OCI-LY1 (cell line): ENCODE results near the gene SLC2A4RG.

ENCODE experiments used
- H2AFZ ChIP-seq: fragments of 200-600 bp; sonication (generic), shearing (Covaris generic); 2 replicates; pipeline ENCODE4 v1.6.0; 2014; ENCODE audit warnings: antibody characterized with exemption, mild to moderate bottlenecking, low read length
- H3F3A ChIP-seq: fragments of 200-600 bp; sonication (generic), shearing (Covaris generic); 2 replicates; pipeline ENCODE4 v1.6.0; 2014; ENCODE audit warnings: mild to moderate bottlenecking, antibody characterized with exemption, low read length, moderate library complexity; ENCODE audit not compliant: insufficient read depth
- H3K27ac ChIP-seq: fragments of 200-600 bp; sonication (generic); 2 replicates; pipeline ENCODE4 v1.5.1; 2014; ENCODE audit warnings: low read length, mixed run types, mild to moderate bottlenecking, low read depth; ENCODE audit not compliant: poor library complexity, severe bottlenecking
- H3K27me3 ChIP-seq: fragments of 200-600 bp; sonication (generic); 2 replicates; pipeline ENCODE4 v1.6.0; 2014; ENCODE audit warnings: antibody characterized with exemption, mild to moderate bottlenecking, low read length, moderate library complexity; ENCODE audit not compliant: insufficient read depth
- H3K36me3 ChIP-seq: fragments of 200-600 bp; sonication (generic); 2 replicates; pipeline ENCODE4 v1.6.1; 2014; ENCODE audit warnings: mild to moderate bottlenecking, antibody characterized with exemption, low read length, moderate library complexity, mixed read lengths; ENCODE audit not compliant: insufficient read depth
- H3K4me1 ChIP-seq: fragments of 200-600 bp; sonication (generic); 2 replicates; pipeline ENCODE4 v1.5.1; 2014; ENCODE audit warnings: mild to moderate bottlenecking, low read length, moderate library complexity; ENCODE audit not compliant: insufficient read depth, severe bottlenecking
- H3K4me2 ChIP-seq: fragments of 200-600 bp; sonication (generic), shearing (Covaris generic); 2 replicates; pipeline ENCODE4 v1.6.1; 2014; ENCODE audit warnings: low read length
- H3K4me3 ChIP-seq: fragments of 200-600 bp; sonication (generic); 2 replicates; pipeline ENCODE4 v1.5.1; 2014; ENCODE audit warnings: low read length, low read depth, mild to moderate bottlenecking, mixed read lengths; ENCODE audit not compliant: poor library complexity, severe bottlenecking
- H3K79me2 ChIP-seq: fragments of 200-600 bp; shearing (Covaris generic); 2 replicates; pipeline ENCODE4 v1.6.1; 2016; ENCODE audit warnings: mixed run types, low read length, mixed read lengths; ENCODE audit not compliant: insufficient read depth
- H3K9ac ChIP-seq: fragments of 200-600 bp; sonication (generic), shearing (Covaris generic); 2 replicates; pipeline ENCODE4 v1.6.1; 2014; ENCODE audit warnings: mild to moderate bottlenecking, low read length, mixed read lengths
- H3K9me2 ChIP-seq: fragments of 200-600 bp; sonication (generic), shearing (Covaris generic); 2 replicates; pipeline ENCODE4 v1.6.1; 2014; ENCODE audit warnings: low read depth, mild to moderate bottlenecking, low read length, mixed read lengths
- H3K9me3 ChIP-seq: fragments of 200-600 bp; shearing (Covaris generic); 2 replicates; pipeline ENCODE4 v1.6.1; 2014; ENCODE audit warnings: low read length, mixed read lengths
- H4K20me1 ChIP-seq: fragments of 200-600 bp; sonication (generic), shearing (Covaris generic); 2 replicates; pipeline ENCODE4 v1.6.0; 2016; ENCODE audit warnings: mild to moderate bottlenecking, low read length; ENCODE audit not compliant: insufficient read depth
- CTCF ChIP-seq: fragments of 200-600 bp; sonication (generic), shearing (Covaris generic); IDR thresholded peaks from 2 replicates; pipeline ENCODE4 v1.5.1; 2017; ENCODE audit warnings: mild to moderate bottlenecking, antibody characterized with exemption, low read length, moderate library complexity, mixed read lengths
- EZH2 ChIP-seq: fragments of 200-600 bp; sonication (generic), shearing (Covaris generic); IDR thresholded peaks from 2 replicates; pipeline ENCODE4 v1.8.0; 2017; ENCODE audit warnings: borderline replicate concordance, mixed run types, mild to moderate bottlenecking, antibody characterized with exemption, low read length, moderate library complexity, mixed read lengths

SLC2A4RG gene

DNA sequence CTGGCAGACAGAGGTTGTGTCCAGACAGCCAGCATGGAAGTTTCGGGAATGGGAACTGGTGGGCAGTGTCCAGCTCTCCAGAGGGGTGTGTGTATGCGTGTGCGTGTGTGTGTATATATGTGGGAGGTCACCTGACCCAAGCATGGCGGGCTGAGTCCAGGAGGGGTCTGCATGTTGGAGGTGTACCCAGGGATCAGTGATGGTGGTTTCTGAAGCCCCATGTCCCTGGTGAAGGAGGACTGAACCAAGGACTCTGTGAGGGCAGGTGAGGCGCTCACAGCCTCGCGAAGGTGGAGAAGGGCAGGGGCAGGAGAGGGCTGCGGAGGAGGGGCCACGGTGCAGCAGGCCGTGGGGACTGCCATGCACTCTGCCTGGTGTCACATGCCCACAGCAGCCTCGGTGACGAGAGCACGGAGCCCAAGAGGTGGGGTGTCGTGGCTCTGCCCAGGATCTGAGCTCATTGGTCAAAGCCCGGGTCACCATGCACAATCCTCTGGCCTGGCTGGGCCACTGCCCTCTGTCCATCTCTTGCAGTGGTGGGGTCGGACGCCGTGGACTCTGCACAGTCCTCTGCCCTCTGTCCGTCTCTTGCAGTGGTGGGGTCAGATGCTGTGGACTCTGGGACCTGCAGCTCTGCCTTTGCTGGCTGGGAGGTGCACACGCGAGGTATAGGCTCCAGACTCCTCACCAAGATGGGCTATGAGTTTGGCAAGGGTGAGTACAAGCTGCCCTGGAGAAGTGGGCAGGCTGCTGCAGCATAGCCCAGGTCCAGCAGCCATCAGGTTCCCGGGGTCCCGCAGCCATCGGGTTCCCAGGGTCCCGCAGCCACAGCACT, 5.2 kb upstream of the SLC2A4RG start:
- Histone ChIP-seq H3K4me2 (no peak overlapping the region), H3K36me3 (peaks cover 23% of the 10 kb centered on the region), H3K27ac (no peak overlapping the region)

DNA sequence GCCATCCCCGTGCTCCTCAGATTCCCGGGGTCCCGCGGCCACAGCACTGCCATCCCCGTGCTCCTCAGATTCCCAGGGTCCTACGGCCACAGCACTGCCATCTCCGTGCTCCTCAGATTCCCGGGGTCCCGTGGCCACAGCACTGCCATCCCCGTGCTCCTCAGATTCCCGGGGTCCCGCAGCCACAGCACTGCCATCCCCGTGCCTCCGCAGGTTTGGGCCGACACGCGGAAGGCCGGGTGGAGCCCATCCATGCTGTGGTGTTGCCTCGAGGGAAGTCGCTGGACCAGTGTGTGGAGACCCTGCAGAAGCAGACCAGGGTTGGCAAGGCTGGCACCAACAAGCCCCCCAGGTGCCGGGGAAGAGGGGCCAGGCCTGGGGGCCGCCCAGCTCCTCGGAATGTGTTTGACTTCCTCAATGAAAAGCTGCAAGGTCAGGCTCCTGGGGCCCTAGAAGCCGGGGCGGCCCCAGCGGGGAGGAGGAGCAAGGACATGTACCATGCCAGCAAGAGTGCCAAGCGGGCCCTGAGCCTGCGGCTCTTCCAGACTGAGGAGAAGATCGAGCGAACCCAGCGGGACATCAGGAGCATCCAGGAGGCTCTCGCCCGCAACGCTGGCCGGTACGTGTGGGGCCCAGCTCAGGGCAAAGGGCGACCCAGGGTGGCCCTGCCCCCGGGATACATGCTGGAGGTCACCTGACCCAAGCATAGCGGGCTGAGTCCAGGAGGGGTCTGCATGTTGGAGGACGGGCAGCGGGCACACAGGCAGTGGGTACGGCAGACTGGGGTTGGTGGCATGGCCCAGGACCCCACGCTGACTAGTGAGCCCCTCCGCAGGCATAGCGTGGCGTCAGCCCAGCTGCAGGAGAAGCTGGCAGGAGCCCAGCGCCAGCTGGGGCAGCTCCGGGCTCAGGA, 4.4 kb upstream of the SLC2A4RG start:
- no peak overlapping the region for H3K27ac ChIP-seq
- H3K9ac ChIP-seq = no peak overlapping the region
- TF ChIP-seq EZH2 = no peak
- no peak for TF ChIP-seq CTCF
- no peak overlapping the region for H3K4me3 ChIP-seq
- no peaks in the 10 kb centered on the region; the same call in 1 of the 2 replicates for H3K27me3 ChIP-seq
- H3F3A ChIP-seq = no peaks in the 10 kb centered on the region; the same call in 1 of the 2 replicates
- H3K36me3 ChIP-seq = peaks cover 23% of the 10 kb centered on the region
- no peaks in the 10 kb centered on the region for H4K20me1 ChIP-seq
- no peaks in the 10 kb centered on the region for H3K9me3 ChIP-seq
- no peaks in the 10 kb centered on the region for H3K79me2 ChIP-seq
- no peak overlapping the region for H2AFZ ChIP-seq
- H3K4me2 ChIP-seq = no peak overlapping the region
- H3K9me2 ChIP-seq = no peaks in the 10 kb centered on the region
- H3K4me1 ChIP-seq = peaks cover 48% of the 10 kb centered on the region

More for the DNA sequence above, 5.2 kb upstream of the SLC2A4RG start:
- TF ChIP-seq CTCF (no peak), EZH2 (no peak)
- no peaks in the 10 kb centered on the region for H4K20me1 ChIP-seq
- no peaks in the 10 kb centered on the region for H3K79me2 ChIP-seq
- no peaks in the 10 kb centered on the region for H3K9me3 ChIP-seq
- H3K4me1 ChIP-seq = peaks cover 52% of the 10 kb centered on the region
- H2AFZ ChIP-seq = no peak overlapping the region
- H3K9ac ChIP-seq = no peak overlapping the region
- H3K9me2 ChIP-seq = no peaks in the 10 kb centered on the region
- H3F3A ChIP-seq = no peaks in the 10 kb centered on the region; the same call in 1 of the 2 replicates
- H3K4me3 ChIP-seq = no peak overlapping the region
- no peaks in the 10 kb centered on the region; the same call in 1 of the 2 replicates for H3K27me3 ChIP-seq

DNA sequence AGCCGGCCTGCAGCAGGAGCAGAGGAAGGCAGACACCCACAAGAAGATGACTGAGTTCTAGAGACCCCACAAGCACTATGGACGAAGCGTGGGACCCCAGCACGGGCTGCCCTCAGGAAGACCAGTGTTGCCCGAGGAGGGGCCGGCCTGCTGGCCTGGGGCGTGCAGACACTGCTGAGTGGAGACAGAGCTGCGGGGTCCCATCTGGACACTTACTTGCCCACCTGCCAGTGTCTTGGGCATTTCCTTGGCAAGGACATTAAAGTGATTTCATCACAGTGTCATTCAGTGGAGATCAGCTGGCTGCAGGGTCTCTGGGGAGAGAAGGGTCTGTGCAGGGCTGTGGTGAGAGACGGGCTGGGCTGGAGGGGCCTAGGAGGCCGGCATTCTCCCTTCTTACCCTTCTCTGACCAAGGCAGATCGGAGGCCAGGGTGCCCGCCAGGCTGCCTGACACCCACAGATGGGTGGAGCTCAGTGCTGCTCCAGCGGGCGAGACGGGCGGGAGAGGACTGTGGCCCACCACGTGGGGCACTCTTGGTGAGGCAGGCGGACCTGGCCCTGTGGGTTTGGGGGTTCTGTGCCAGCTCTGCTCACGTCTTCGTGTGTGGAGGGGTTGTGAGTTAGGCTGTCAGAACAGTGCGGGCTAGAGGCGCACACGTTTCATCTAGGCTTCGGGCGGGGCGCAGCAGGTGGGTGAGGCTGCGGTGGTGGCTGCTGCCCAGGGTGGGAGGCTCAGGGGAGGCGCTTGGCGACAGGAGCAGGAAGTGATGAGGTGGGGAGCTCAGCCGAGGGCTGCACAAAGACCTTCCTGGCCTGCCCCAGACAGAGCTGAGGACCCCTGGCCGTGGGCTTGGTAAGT, 3.5 kb upstream of the SLC2A4RG start, which contains the start of gene LIME1:
Gene LIME1 (plus strand): TSS at position 806 of the 860 bp plus-strand sequence. CDS start 886 bp downstream, outside the sequence.
- H4K20me1 ChIP-seq = no peaks in the 10 kb centered on the region
- no peak for TF ChIP-seq EZH2
- TF ChIP-seq CTCF = 0 out of 2 replicates have a peak, but pooled peaks have one; percentile 18
- peak within 1 kb of the TSS; percentile 49 for H3K9ac ChIP-seq
- H3K27me3 ChIP-seq = no peaks in the 10 kb centered on the region; the same call in 1 of the 2 replicates
- no peaks in the 10 kb centered on the region for H3K9me3 ChIP-seq
- H3K27ac ChIP-seq = peak within 1 kb of the TSS; percentile 72
- H3K4me2 ChIP-seq = peak within 1 kb of the TSS; percentile 55
- H3K79me2 ChIP-seq = no peaks in the 10 kb centered on the region
- peaks cover 46% of the 10 kb centered on the region for H3K4me1 ChIP-seq
- H3K4me3 ChIP-seq = peak within 1 kb of the TSS; percentile 42
- peaks cover 23% of the 10 kb centered on the region for H3K36me3 ChIP-seq
- no peaks in the 10 kb centered on the region; the same call in 1 of the 2 replicates for H3F3A ChIP-seq
- no peak within 1 kb of the TSS for H2AFZ ChIP-seq
- no peaks in the 10 kb centered on the region for H3K9me2 ChIP-seq
